Colon (tissue), 2 donors: ENCODE data around the gene PRKCA.
"Not testable (repeated sequence)": the region's sequence is repeated elsewhere in the genome, so short reads cannot be mapped to it uniquely, and the experiment has no call there.

Experiments
- FAIRE-seq: peaks from 2 replicates; lab custom pipeline; 2012; peaks lifted over from hg19 to GRCh38; lab: Jason Lieb, UNC
- donor health status: control.
- donor health status: control.

The PRKCA gene

DNA sequence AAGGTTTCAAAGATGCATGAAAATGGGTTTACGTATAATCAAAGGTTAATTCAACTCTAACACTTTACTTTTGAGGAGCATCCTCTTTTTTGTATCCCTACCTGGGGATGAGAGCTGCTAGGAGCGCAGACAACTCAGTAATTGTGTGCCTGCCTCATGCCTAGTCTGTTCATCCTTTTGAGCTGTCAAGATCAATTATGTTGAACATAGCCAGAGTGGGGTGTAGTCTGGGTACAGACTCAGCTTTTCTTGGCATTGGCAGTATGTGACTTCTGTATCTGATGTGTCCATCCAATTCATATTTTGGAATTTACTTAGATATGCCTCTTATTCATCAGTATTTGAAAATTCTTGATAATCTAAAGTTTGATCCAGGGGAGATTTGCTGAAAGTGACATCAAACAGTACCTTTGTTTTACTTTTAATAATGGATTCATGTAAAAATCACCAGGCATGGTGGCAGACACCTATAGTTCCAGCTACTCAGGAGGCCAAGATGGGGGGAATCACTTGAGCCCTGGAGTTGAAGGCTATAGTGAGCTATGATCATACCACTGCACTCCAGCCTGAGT, 24.1 kb downstream of the PRKCA start:
- FAIRE-seq: no peak

GRCh38 chr17:66330646-66331037, 28.2 kb downstream of the PRKCA start:
- FAIRE-seq: no peak

DNA sequence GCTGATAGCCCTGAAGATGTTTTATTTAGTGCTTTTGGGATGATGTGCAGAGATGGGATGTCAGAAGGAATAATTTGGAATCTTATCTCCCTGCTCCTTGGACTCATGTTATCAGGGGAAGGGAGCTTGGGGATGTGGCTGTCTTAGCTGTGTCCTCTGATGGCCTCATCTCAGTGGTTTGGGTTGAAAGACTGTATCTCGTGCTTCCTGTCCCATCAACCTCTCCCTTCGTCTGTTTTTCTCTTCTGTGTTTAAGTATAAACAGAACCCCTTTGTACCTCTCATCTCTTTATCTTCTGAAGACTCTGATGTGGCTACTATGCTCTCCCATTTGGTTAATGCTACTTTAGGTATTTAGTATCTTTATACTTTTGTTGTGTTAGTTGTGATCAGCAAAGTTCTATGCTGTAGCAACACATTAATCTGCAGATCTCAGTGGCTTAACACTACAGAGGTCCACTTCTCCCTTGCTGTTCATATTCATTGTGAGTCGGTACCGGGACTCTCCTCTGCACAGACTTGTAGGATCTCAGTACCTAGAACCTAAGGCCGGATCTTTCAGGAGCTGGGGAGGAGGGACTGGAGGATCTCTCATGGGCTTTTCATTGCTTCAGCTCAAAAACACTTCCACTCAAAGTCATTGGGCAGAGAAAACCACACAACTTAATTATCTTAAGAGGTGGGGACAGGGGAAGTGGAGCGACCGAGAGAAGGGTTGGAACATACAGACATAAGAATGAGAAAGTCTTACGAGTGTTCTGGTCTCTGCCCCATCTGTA, 28.8 kb downstream of the PRKCA start:
- FAIRE-seq: no peak

- FAIRE-seq: no peak
These were observed 33.4 kb downstream of the PRKCA start for GRCh38 chr17:66335797-66336196.

DNA sequence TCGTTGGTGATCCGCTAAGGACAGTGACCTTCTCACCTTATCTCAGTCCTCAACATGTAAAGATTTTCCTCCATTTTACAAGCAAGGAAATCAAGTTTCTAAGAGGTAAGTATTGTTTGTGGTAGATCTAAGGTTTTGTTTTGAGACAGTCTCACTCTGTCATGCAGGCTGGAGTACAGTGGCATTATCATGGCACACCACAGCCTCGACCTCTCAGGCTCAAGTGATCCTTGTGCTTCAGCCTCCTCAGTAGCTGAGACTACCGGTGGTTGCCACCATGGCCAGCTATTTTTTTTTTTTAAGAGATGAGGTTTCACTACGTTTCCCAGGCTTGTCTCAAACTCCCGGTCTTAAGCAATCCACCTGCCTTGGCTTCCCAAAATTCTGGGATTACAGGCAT, 34.9 kb downstream of the PRKCA start:
- FAIRE-seq: no peak

DNA sequence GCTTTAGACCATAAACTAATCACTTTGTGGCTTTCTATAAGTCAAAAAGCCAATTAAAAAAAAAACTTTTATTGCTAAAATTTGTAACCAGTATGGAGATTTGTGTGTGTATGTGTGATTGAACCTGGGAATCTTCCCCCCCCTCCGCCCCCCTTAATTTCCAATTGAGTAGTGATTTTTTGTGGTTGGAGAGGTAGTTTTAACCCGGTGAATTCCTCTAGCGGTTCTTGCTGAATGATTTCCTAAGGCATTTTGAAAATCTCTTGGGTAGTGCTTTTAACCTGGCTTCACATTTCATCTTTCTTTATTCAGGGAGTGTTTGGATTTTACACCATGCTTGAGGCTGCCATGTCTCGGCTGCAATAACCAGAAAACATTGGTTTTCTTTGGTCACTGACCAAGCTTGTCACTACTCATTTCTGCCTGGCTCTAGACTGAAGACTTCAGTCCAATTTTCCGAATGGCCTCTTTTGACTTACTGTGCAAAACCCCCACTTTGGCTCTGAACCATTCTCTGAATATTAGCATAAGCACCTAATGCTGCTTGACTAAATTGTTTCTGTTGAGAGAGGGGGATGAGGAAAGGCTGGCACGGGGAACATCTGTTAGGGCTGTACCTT, 35.6 kb downstream of the PRKCA start:
- no peak for FAIRE-seq

GRCh38 chr17:66338937-66339336, 36.5 kb downstream of the PRKCA start:
- FAIRE-seq: no peak

- no peak for FAIRE-seq
These were observed 37.1 kb downstream of the PRKCA start for GRCh38 chr17:66339561-66339960.

DNA sequence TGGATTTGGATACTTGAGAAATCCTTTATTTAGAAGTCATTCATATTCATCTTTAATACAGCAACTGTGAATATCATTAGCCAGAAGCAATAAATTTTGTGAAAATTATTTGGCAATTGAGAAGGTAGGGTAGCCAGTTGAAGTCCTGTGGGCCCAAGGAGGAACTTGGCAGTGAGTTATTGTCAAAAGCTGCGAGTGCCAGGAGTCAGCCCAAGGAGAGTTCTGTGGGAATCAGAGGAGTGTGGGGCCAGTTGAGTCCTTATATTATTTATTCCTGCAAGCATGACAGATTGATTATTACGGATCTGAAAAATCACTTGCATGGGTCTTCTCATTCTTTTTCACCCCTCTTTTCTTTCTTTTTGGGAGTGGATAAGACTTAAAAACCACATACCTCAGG, 38.3 kb downstream of the PRKCA start:
- no peak for FAIRE-seq

DNA sequence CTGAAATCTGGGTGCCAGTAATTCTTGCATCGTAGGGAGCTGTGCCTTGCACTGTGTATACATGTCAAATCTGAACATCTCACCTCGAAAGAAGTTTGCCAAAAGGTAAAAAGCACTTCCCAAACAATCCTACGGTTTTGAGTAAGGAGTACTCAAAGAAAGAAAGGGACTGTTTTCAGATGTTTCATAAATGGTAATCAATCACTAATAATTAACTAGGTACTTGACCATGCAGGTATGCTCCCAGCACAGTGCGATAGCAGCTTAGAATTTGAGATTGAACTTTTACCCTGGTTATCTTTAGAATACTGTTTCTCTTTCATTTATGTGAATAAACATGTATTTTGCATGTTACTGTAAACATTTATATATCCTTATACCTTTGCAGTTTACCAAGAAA, 39.0 kb downstream of the PRKCA start:
- FAIRE-seq: no peak

- not testable (repeated sequence) for FAIRE-seq
These were observed 39.9 kb downstream of the PRKCA start for GRCh38 chr17:66342263-66342662.

GRCh38 chr17:66343531-66344078, 41.2 kb downstream of the PRKCA start:
- no peak for FAIRE-seq

GRCh38 chr17:66344473-66344872, 42.1 kb downstream of the PRKCA start:
- no peak for FAIRE-seq

DNA sequence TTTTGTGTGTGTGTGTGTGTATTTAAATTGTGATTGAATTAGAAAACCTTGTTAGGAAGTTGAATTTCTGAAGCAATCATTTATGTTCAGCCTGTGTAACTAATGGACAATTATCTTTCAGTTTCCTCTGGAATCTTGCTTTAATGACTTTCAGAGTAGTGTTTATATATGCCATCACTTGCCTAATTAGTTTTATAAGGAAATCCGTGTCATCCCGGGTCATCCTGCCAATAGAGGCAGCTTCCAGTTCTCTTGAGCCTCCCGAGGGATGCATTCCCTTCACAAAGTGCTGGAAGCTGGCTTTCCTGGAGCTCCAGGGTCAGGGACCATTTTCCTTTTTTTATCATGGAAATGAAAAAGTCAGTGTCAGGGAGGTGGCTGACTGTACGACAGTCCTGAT, 42.9 kb downstream of the PRKCA start:
- FAIRE-seq: no peak

DNA sequence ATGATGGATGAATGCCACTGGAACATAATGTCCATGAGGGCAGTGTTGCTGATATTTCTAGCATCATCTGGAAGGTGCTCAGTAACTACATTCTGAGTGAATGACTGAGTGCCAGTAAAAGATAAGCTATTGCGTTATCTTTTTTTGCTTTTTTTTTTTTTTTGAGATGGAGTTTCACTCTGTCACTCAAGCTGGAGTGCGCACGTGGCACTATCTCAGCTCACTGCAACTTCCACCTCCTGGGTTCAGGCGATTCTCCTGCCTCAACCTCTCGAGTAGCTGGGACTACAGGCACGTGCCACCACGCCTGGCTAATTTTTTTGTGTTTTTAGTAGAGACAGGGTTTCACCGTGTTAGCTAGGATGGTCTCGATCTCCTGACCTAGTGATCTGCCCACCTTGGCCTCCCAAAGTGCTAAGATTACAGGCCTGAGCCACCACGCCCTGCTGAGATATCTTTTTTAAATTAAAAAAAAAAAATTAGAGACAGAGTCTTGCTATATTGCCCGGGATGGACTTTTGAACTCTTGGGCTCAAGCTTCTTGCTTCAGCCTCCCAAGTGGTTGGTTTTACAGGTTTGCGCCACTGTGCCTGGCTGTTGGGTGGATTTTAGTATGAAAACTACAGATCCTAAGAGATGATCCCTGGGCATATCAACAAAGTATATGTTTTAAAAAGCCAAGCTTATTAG, 43.7 kb downstream of the PRKCA start:
- not testable (repeated sequence) for FAIRE-seq

DNA sequence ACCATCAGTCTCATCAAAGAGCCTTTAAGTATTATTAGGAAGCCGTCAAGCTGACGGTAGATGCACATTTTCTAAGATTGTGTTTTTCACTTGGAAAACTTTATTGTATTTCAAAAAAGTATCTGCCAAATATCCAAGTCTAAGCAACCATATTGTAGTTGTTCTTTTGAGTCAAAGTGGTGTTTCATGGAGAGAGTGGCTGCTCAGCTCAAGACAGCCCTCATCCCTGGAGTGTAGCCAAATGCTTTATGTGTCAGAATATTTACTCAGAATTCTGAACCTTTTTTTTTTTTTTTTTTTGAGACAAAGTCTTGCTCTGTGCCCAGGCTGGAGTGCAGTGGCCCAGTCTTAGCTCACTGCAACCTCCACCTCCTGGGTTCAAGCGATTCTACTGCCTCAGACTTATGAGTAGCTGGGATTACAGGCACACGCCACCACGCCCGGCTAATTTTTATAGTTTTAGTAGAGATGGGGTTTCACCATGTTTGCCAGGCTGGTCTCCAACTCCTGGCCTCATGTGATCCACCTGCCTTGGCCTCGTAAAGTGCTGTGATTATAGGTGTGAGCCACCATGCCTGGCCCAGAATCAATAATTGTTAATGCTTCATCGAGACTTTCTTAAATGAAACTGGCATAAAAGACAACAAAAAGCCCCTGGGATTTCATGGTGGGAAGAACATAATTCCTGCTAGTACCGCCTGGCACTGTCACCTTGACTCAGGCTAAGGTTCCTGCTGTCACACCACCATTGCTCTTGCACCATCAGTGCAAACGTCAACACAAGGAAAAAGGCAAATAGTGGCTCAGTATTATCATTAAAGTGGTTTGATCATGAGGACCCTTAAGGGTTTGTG, 45.5 kb downstream of the PRKCA start:
- FAIRE-seq: no peak

GRCh38 chr17:66348584-66349165, 46.3 kb downstream of the PRKCA start:
- no peak for FAIRE-seq

DNA sequence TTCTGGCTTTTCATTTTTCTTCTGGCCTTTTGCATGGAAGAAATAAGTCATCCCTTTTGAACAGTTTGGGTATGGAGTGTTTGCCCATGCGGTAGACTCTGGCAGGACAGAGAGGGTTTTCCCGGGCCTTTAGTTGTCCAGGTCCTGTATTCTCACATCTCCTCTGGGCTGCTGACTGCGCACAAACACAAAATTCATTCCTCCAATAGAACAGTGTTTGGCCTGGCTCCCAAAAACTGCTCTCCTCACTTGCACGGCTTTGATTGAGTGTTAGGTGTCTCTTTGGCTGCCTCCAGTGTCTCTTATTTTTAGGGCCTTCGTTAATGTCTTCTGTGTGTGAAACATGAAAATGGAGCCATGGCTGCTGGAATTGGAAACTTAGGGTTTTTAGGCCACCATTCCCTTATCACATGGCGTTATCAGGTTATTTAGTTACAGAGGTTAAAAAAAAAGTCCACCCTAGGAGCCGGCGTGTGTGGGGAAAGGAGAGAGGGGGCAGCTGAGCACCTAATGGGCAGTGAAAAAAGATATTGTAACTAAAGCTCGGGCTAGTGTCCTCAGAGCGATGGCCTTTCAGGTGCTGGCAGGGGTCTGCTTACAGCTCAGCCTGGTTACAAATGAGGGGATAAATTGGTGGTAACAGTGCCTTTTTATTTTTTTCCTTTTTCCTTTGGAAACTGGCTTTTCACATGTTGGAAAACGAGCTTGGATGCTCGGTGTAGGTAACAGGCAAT, 47.3 kb downstream of the PRKCA start:
- FAIRE-seq: no peak

DNA sequence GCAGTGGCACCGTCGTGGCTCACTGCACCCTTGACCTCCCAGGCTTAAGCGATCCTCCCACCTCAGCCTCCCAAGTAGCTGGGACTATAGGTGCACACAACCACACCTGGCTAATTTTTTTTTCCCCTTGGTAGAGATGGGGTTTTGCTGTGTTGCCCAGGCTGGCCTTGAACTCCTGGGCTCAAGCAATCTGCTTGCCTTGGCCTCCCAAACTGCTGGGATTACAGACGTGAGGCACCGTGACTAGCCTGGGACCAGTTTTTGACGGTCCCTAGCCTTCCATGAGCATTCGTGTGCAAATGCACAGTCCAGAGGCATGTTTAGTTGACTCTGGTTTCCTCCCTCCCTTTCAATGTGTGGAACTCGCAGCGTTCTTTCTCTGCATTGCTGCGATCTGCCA, 48.2 kb downstream of the PRKCA start:
- not testable (repeated sequence) for FAIRE-seq

DNA sequence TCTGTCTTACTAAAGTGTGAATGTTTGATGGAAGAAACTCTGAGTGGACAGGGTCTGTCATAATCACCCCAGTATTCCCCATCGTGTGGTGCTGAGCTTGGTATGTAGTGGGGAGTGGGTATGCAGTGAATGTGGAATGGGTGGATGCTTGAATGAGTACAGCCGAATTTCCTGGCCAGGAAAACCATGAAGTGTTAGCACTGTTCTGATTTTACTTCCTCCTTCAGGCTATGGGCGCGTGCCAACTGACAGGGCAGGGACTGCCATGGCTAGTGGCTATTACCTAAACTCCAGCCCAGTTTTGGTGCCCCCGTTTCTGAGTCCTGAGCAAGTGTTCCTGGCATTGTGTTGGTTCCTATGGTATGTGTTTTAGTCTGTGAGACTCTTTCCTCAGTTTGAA, 48.6 kb downstream of the PRKCA start:
- FAIRE-seq: no peak

DNA sequence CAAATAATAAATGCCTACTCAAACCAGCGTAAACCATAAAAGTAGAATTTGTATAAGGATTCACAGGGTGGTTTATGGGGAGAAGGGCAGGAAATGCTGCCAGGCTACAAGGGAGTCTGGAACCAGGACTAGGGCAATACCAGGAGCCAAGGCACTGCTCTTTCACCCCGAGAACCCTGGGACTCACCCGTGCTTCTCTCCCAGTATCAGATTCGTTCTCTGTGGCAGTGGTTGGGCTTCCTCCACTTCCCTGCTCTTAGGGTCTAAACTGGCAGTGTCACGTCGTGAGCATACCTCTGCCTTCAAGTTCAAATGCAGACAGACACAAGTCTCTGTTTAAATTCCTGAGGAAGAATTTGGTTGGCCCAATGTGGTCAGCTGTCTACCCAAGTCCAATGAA, 49.3 kb downstream of the PRKCA start:
- FAIRE-seq: no peak
